ENCODE data around the gene RAD1. TPM values are rescaled to one million over a fixed set of nuclear protein-coding genes. Genes with fewer than 3 reads are reported as not detected.
A peak's percentile ranks its signal among the peaks of the same experiment; 100 is the strongest.

The RAD1 gene
- total and polyA plus RNA-seq, 2 of the 8 experiments (the other 6 are each of a cell fraction or from before 2014, with no cell fraction given): 15.1 to 37.3 TPM

GRCh38 chr5:34929720-34930461 is 14.6 kb upstream of the RAD1 start (continued):
- no peak for TF ChIP-seq E2F6 (IDR thresholded peaks at IDR 0.05)
- TF ChIP-seq TBP (IDR thresholded peaks at IDR 0.05; ENCODE audit: low read depth, low read length): peak; percentile 47
- no peak for TF ChIP-seq TAF7 (optimal IDR thresholded peaks at IDR 0.05; ENCODE audit: borderline replicate concordance, low read depth, low read length)
- no peak for TF ChIP-seq POU5F1 (IDR thresholded peaks at IDR 0.05; ENCODE audit: low read depth, low read length)
- no peak for TF ChIP-seq SP4 (IDR thresholded peaks at IDR 0.05; ENCODE audit: low read length)
- TF ChIP-seq RFX5 (IDR thresholded peaks at IDR 0.05; ENCODE audit: borderline replicate concordance, low read depth, low read length): no peak
- TF ChIP-seq RBBP5 (IDR thresholded peaks at IDR 0.05; ENCODE audit: borderline replicate concordance, low read depth, low read length): peak; percentile 86
- TF ChIP-seq SP2 (IDR thresholded peaks at IDR 0.05; ENCODE audit: low read length): no peak
- TF ChIP-seq TEAD4 (IDR thresholded peaks at IDR 0.05; ENCODE audit: low read depth, low read length): no peak
- TF ChIP-seq MAFK (IDR thresholded peaks at IDR 0.05; ENCODE audit: low read depth, low read length): no peak
- TF ChIP-seq CTCF (IDR thresholded peaks at IDR 0.05; ENCODE audit: control extremely low read depth in 1 of 3, insufficient read depth in 1 of 3, low read depth in 1 of 3, low read length in 3 of 3): no peak
- TF ChIP-seq ATF2 (IDR thresholded peaks at IDR 0.05; ENCODE audit: low read length): no peak
- no peak for TF ChIP-seq CTBP2 (IDR thresholded peaks at IDR 0.05; ENCODE audit: borderline replicate concordance, insufficient read depth, insufficient read length, low read length)
- TF ChIP-seq JUND (IDR thresholded peaks at IDR 0.05; ENCODE audit: low read length): no peak
- TF ChIP-seq EZH2 (IDR thresholded peaks at IDR 0.05; ENCODE audit: low read depth, low read length, severe bottlenecking): no peak

Measured in H1 (cell line).